Stimulated activated naive B cell treated with anti-CD40 and anti-IgM and Interleukin-4, amounts not matched to agents 10 μg/mL and 1 μg/mL and 100 μg/mL, for 72 hours (primary cell): ENCODE measurements around the gene RABL6.
"Not testable (repeated sequence)": the region's sequence is repeated elsewhere in the genome, so short reads cannot be mapped to it uniquely, and the experiment has no call there.

Experiments used
- ATAC-seq, 2 donors: fragments of 150-1000 bp; cut with Tn5 transposase; replicated peaks; 2 replicates each; pipeline ENCODE4 v1.10.0; 2021; ENCODE audit warnings: moderate library complexity in 1 of 2
- DNase-seq: peaks from one replicate; pipeline ENCODE4 v3.0.0; 2021
- H3K27ac Mint-ChIP-seq: one replicate; pipeline ENCODE4 v1.8.0; 2022; ENCODE audit warnings: mild to moderate bottlenecking, mixed read lengths
- H3K27me3 Mint-ChIP-seq, 2 donors: one replicate each; pipeline ENCODE4 v1.8.0; 2022; ENCODE audit warnings: mixed read lengths in 2 of 2
- H3K36me3 Mint-ChIP-seq, 2 donors: one replicate each; pipeline ENCODE4 v1.8.0; 2022; ENCODE audit warnings: mixed read lengths in 2 of 2, mild to moderate bottlenecking in 1 of 2
- H3K4me1 Mint-ChIP-seq, 2 donors: one replicate each; pipeline ENCODE4 v1.8.0; 2022; ENCODE audit warnings: mixed read lengths in 2 of 2, mild to moderate bottlenecking in 1 of 2
- H3K4me3 Mint-ChIP-seq, 2 donors: one replicate each; pipeline ENCODE4 v1.8.0; 2022; ENCODE audit warnings: mild to moderate bottlenecking in 2 of 2, mixed read lengths in 2 of 2, moderate library complexity in 1 of 2
- H3K9me3 Mint-ChIP-seq, 2 donors: one replicate each; pipeline ENCODE4 v1.8.0; 2022; ENCODE audit warnings: mixed read lengths in 2 of 2, mild to moderate bottlenecking in 1 of 2

Gene RABL6

DNA sequence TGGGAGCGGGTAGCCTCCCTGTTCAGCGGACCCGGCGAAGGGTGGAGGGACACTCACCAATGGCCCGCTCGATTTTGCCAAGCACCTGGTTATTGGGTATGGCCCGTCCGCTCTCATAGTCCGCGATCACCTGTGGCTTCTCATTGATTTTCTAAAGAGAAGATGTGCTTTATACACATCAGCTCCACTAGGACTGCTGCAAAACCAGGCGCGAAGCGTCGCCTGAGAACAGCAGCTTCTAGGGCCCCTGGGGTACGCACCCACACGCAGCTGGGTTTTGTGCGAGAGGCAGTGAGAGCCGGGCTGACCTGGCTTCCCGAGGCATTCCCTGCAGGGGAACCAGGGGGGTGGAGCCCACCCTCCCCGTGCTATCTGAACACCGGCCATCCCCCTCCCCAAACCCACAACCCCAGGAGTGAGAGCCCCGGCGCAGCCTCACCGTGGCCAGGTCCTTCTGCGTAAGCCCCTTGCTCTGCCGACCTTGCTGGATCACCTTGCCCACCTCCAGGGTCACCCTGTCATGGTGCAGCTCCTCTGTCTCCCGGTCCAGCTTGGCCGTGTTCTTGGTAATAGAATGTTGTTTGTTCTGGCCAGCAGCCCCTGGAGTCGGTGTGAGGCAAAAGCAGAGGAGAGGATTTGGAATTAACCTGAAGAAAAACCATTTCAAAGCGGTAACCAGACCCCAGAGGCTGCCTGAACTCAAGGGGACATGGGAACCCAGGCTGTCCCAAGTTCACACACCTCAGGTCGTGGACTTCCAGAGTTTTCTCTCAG, 55.3 kb downstream of the RABL6 start:
- DNase-seq (no peak), ATAC-seq (no peak)
- H3K27me3 Mint-ChIP-seq: no peaks in the 10 kb centered on the region
- H3K9me3 Mint-ChIP-seq: no peaks in the 10 kb centered on the region
- H3K4me1 Mint-ChIP-seq: peaks cover 7 to 34% of the 10 kb centered on the region in 2 donors
- peaks cover 8 to 14% of the 10 kb centered on the region in 2 donors for H3K36me3 Mint-ChIP-seq
- H3K27ac Mint-ChIP-seq: no peak overlapping the region
- no peak overlapping the region for H3K4me3 Mint-ChIP-seq

DNA sequence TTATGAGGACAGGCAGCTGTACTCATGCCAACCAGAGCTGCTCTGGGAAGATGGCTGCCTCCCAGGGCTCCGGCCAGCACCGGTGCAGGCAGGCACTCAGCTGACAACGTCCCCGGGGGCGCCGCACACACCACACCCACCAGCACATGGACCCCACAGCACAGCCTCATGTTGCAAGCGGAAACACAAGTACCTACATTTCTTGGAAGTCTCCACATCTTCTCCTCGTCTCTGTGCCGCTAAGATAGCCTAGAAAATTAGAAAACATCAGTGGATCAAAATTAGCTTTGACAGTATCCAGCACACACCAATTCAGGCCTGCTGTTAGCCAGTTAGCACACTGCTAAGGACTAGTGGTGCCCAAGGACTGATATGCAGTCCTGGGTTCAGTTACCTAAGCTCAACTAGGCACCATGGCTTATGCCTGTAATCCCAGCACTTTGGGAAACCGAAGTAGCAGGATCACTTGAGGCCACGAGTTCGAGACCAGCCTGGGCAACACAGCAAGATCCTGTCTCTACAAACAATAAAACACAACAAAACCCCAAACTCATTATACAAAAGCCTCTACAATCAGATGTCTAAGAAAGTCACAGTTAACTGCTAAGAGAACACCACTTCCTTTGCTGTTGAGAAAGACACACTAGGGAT, 56.0 kb downstream of the RABL6 start:
- no peaks in the 10 kb centered on the region for H3K27me3 Mint-ChIP-seq
- peaks cover 10 to 38% of the 10 kb centered on the region in 2 donors for H3K4me1 Mint-ChIP-seq
- H3K36me3 Mint-ChIP-seq: peaks cover 12 to 20% of the 10 kb centered on the region in 2 donors
- no peak overlapping the region for H3K27ac Mint-ChIP-seq
- DNase-seq (no peak), ATAC-seq (no peak)
- H3K9me3 Mint-ChIP-seq: no peaks in the 10 kb centered on the region
- no peak overlapping the region for H3K4me3 Mint-ChIP-seq

DNA sequence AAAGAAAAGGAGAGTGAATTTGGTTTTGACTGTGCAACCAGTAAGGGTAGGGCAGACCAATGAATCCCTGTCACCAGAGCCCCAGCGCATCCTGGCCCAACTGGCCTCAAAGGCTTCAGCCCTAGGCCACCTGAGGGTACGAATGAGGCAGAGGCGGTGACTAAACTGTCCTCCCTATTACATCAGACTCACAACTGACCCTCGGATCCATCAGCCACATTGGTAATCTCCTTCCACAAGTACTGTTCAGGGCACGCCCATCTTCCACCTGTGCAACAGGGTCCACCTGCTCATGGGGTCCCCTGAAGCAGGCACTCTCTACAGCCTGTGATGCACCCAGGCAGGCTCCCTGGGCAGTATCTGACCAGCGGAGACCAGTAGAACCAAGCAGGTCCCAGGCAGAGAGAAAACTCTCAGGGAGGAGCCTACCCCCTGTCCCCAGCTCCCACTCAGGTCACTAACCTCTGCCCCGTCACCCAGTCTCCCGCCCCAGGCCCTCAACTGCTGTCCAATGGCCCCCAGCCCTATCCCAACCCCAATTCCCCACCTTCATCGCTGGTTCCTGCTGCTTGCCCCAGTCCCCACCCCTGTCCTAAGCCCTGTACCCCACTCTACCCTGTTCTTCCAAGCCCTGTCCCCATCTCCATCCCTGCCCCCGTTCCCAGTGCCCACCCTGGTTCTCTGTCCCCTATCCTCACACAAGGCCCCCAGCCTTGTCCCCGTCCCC, 57.5 kb downstream of the RABL6 start:
- Mint-ChIP-seq H3K4me1 (peaks cover 10 to 38% of the 10 kb centered on the region in 2 donors), H3K36me3 (peaks cover 12 to 20% of the 10 kb centered on the region in 2 donors), H3K27me3 (no peaks in the 10 kb centered on the region), H3K9me3 (no peaks in the 10 kb centered on the region), H3K27ac (peak overlapping the region; percentile 96), H3K4me3 (peak overlapping the region; percentile 93)
- DNase-seq: no peak
- no peak for ATAC-seq

DNA sequence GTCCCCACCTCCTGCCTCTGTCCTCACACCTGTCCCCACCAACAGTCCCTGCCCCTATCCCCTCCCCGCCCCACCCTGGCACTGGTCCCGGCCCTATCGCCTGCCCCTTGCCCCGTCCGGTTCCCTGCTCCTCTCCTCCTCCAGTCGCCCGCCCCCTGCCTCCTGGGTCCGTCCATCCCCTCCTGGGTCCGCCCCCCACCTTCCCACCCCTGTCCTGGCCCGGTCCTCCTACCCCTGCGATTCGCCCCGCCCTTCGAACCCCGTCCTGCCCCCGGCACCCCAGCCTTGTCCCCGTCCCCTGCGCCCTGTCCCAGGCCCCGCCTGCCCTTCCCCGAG, 58.0 kb downstream of the RABL6 start:
- Mint-ChIP-seq H3K4me3 (peak overlapping the region; percentile 93), H3K4me1 (peaks cover 8 to 38% of the 10 kb centered on the region in 2 donors), H3K36me3 (peaks cover 12 to 16% of the 10 kb centered on the region in 2 donors), H3K27me3 (no peaks in the 10 kb centered on the region), H3K9me3 (no peaks in the 10 kb centered on the region), H3K27ac (peak overlapping the region; percentile 96)
- ATAC-seq (peak; percentile 24 to 28), DNase-seq (no peak)

DNA sequence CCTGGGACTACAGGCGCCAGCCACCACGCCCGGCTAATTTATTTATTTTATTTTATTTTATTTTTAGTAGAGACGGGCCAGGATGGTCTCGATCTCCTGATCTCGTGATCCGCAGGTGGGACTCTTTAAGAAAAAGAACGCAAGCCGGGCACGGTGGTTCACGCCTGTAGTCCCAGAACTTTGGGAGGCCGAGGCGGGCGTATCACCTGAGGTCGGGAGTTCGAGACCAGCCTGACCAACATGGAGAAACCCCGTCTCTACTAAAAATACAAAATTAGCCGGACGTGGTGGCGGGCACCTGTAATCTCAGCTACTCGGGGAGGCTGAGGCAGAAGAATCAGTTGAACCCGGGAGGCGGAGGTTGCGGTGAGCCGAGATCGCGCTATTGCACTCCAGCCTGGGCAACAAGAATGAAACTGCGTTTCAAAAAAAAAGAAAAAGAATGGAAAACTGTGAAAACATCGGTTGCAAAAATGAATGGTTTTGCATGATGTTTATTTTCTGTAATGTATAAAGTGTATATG, 59.2 kb downstream of the RABL6 start:
- not testable (repeated sequence) for ATAC-seq, DNase-seq, H3K27me3 Mint-ChIP-seq, H3K9me3 Mint-ChIP-seq
- Mint-ChIP-seq H3K36me3 (peaks cover 13% of the 10 kb centered on the region in 2 donors), H3K4me3 (peak overlapping the region; percentile 66 to 82), H3K27ac (peak overlapping the region; percentile 89), H3K4me1 (peaks cover 8 to 30% of the 10 kb centered on the region in 2 donors)

DNA sequence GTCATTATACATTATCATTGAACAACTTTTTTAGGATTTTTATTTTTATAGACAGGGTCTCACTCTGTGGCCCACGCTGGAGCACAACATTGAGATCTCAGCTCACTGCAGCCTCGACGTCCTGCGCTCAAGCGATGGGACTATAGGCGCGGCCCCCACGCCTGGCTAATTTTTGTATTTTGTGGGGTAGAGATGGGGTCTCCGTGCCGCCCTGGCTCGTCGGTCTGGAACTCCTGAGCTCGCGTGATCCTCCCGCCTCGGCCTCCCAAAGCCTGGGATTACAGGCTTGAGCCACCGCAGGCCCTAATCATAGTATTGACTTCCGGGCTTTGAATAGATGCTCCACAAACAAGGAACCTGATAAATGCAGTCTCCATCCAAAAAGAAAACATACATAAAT, 59.7 kb downstream of the RABL6 start:
- Mint-ChIP-seq H3K4me3 (peak overlapping the region; percentile 16 to 50), H3K27me3 (no peaks in the 10 kb centered on the region), H3K9me3 (no peaks in the 10 kb centered on the region), H3K27ac (no peak overlapping the region), H3K36me3 (peaks cover 9 to 10% of the 10 kb centered on the region in 2 donors), H3K4me1 (peaks cover 8 to 25% of the 10 kb centered on the region in 2 donors)
- ATAC-seq: no peak
- DNase-seq: no peak

DNA sequence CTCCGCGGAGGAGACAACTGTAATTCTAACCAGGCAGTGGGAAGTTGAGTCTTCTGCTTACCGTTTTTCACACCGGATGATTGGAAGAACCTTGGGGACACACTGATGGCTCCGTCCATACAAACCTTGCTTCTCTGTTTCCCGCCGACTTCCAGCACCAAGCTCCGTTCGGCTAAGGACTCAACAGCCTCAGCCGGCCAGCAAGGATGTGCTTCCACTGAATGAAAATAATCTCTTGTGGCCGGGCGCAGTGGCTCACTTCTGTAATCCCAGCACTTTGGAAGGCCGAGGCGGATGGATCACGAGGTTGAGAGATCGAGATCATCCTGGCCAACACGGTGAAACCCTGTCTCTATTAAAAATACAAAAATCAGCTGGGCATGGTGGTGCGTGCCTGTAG, 60.2 kb downstream of the RABL6 start:
- Mint-ChIP-seq H3K4me3 (no peak overlapping the region), H3K4me1 (peaks cover 8 to 24% of the 10 kb centered on the region in 2 donors), H3K36me3 (peaks cover 9 to 10% of the 10 kb centered on the region in 2 donors), H3K27ac (no peak overlapping the region), H3K27me3 (no peaks in the 10 kb centered on the region), H3K9me3 (peaks cover 1 to 3% of the 10 kb centered on the region in 2 donors)
- DNase-seq: no peak
- ATAC-seq: no peak

DNA sequence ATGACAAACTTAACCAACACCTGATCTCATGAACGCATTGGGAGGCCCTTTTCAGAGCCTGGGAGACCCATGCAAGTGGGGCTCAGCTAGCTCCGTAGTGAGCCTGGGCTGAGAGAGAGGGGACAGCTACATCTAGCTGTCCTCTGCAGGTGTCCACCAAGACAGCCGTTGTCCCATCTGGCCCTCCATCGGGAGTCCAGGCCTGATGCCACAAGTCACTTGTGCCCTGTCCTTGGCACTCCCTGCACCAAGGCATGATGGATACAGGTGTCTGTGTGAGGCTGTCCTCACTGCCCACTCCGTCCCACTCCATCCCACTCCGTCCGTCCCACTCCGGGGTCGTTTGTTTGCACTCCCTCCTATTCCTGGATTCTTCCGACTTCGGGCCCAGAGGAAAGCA, 60.9 kb downstream of the RABL6 start:
- Mint-ChIP-seq H3K36me3 (peaks cover 8 to 9% of the 10 kb centered on the region in 2 donors), H3K9me3 (peaks cover 1 to 3% of the 10 kb centered on the region in 2 donors), H3K4me1 (peaks cover 8 to 23% of the 10 kb centered on the region in 2 donors), H3K27me3 (no peaks in the 10 kb centered on the region), H3K4me3 (peak overlapping the region in 1 of 2 donors; percentile 9), H3K27ac (no peak overlapping the region)
- no peak for ATAC-seq
- no peak for DNase-seq

DNA sequence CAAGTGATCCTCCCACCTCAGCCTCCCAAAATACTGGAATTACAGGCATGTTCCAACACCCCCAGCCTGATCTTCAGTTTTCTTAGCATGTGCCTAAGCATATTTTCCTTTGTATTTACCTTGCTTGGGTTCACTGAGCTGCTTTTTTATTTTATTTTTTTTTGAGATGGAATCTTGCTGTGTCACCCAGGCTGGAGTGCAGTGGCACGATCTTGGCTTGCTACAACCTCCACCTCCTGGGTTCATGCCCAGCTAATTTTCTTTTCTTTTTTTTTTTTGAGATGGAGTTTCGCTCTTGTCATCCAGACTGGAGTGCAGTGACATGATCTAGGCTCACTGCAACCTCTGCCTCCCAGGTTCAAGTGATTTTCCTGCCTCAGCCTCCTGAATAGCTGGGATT, 61.9 kb downstream of the RABL6 start:
- not testable (repeated sequence) for H3K4me3 Mint-ChIP-seq

DNA sequence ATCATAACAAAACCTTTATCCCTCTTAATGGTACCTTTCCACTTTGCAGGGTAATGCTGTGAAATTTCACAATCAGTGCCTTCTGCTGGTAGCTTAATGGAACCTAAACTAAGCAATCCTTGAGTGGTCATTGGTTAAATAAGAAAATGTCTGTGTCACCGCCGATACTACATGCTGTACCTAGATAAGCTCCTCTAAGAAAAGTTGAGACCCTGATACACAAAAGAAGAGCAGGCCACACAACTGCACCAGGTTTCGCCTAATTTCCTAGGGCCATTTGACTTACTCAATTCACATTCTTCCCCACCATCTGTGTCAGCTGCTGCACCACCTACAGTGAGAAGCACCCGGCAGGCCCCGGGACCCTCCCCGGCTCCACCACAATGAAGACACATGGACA, 67.4 kb downstream of the RABL6 start:
- H3K4me1 Mint-ChIP-seq: peaks cover under 1 to 3% of the 10 kb centered on the region in 2 donors
- H3K27ac Mint-ChIP-seq: no peak overlapping the region
- peaks cover 1 to 3% of the 10 kb centered on the region in 2 donors for H3K9me3 Mint-ChIP-seq
- peaks cover 1 to 2% of the 10 kb centered on the region in 2 donors for H3K36me3 Mint-ChIP-seq
- no peak overlapping the region for H3K4me3 Mint-ChIP-seq
- DNase-seq (no peak), ATAC-seq (no peak)
- H3K27me3 Mint-ChIP-seq: peaks cover 0 to 3% of the 10 kb centered on the region in 2 donors

More for the DNA sequence above, 61.9 kb downstream of the RABL6 start:
- ATAC-seq, H3K36me3 Mint-ChIP-seq, H3K27ac Mint-ChIP-seq, H3K9me3 Mint-ChIP-seq, H3K27me3 Mint-ChIP-seq, DNase-seq: not testable (repeated sequence)
- H3K4me1 Mint-ChIP-seq: peaks cover 8 to 19% of the 10 kb centered on the region in 2 donors

DNA sequence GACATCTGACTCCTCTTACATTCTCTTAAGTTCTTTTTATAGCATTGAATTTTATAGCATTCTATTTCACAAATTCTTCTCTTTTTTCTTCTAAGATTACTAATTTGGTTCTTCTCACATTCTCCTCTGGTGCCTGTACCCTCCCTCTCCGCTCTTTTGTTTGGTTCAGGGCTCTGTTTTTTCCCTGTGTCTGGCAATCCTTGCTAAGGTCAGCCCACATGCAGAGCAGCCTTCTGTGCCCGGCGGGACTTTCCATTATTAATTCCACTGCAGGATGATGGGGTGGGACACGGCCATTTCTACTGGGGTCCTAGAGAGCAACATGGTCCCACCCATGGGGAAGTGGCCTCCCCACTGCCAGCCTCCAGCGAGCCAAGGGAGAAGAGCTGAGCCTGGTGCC, 68.7 kb downstream of the RABL6 start:
- peaks cover 0 to 3% of the 10 kb centered on the region in 2 donors for H3K27me3 Mint-ChIP-seq

DNA sequence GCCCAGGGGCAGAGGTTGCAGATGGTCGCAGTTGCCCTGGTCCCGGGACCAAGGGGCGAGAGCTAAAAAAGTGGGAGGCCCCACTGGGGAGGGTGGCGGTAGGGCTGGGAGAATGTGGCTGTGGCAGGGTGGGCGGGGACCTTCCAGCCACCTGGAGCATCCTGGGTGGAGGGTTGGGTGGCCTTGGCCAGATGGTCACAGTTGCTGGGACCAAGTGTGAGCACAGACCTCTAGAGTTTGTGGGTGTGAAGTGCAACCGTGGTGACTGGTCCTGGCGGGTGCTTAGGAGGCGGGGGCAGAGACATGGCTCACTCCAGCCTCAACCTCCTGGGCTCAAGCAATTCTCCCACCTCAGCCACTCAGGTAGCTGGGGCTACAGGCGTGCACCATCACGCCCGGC, 72.9 kb downstream of the RABL6 start:
- Mint-ChIP-seq H3K9me3 (peaks cover 0 to 2% of the 10 kb centered on the region in 2 donors), H3K36me3 (peaks cover 8 to 19% of the 10 kb centered on the region in 2 donors), H3K4me3 (peak overlapping the region in 1 of 2 donors; percentile 43), H3K4me1 (peaks cover 26 to 45% of the 10 kb centered on the region in 2 donors), H3K27me3 (peaks cover 0 to 3% of the 10 kb centered on the region in 2 donors), H3K27ac (no peak overlapping the region)
- ATAC-seq: no peak
- no peak for DNase-seq

More for the DNA sequence above, 68.7 kb downstream of the RABL6 start:
- ATAC-seq (no peak), DNase-seq (no peak)
- peaks cover 3% of the 10 kb centered on the region in 2 donors for H3K9me3 Mint-ChIP-seq
- peaks cover 1 to 6% of the 10 kb centered on the region in 2 donors for H3K36me3 Mint-ChIP-seq
- H3K27ac Mint-ChIP-seq: peak overlapping the region; percentile 79
- peaks cover 9 to 15% of the 10 kb centered on the region in 2 donors for H3K4me1 Mint-ChIP-seq
- no peak overlapping the region for H3K4me3 Mint-ChIP-seq

DNA sequence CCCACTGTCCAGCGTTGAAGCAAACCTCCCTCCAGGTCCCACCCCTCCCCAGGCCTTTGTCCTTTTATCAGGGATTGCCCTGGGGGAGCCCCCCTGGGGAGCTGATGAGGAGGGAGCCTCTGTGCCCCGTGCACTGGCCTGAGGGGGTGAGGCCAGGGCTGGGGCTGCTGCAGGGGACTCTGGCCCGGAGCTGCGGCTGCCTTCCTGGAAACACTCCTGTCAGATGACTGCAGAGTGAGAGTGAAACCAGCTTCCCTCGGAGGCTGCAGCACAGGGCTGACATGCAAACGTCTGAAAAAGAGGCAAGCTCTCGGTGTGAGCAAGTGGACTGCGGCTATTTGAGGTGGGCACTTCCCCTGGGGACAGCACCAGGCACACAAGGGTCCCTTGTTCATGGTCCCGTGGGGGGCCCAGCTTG, 74.0 kb downstream of the RABL6 start:
- Mint-ChIP-seq H3K9me3 (peaks cover 0 to 2% of the 10 kb centered on the region in 2 donors), H3K4me1 (peaks cover 26 to 45% of the 10 kb centered on the region in 2 donors)
- peak; percentile 68 for DNase-seq

More for the DNA sequence above, 74.0 kb downstream of the RABL6 start:
- Mint-ChIP-seq H3K4me3 (peak overlapping the region; percentile 86 to 88), H3K27me3 (no peaks in the 10 kb centered on the region), H3K27ac (peak overlapping the region; percentile 95), H3K36me3 (peaks cover 8 to 19% of the 10 kb centered on the region in 2 donors)
- peak; percentile 55 to 60 for ATAC-seq
